Body of pancreas (tissue), 4 donors: ENCODE data around the gene ENO3.

Experiments used
- POLR2A ChIP-seq, 3 donors: fragments of 450-650 bp; IDR thresholded peaks; one replicate each; pipeline ENCODE4 v1.6.1; 2016; ENCODE audit warnings: antibody characterized with exemption in 3 of 3, mild to moderate bottlenecking in 2 of 3
- TF ChIP-seq, protein P1 (sequence below), 7 experiments: fragments of 450-650 bp in 4 of 7; fragments of 200-600 bp in 3 of 7; sonication (generic) in 3 of 7; IDR thresholded peaks; one replicate each; pipeline ENCODE4 v1.5.1; 2016 to 2019; ENCODE audit warnings: antibody characterized with exemption in 7 of 7

DNA sequence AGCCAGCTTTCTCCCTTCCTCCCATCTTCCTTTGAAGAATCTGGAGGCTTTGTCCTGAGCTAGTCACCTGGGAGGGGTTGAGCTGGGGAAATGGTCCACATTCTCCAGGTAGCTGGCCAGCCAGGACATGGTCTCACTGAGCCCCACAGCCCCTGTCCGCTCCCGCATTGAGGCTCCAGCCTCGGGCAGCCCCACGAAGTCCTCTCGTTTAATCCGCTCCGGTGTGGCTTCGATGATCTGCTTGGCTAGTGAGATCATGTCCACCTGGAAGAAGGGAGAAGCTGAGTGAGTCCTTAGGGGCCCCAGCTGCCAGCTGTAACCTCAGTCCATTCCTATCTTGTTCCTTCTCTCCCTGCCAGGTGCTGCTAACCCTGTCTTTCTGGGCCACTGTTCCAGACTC, 19.4 kb downstream of the ENO3 start:
- TF ChIP-seq, protein P1, sequence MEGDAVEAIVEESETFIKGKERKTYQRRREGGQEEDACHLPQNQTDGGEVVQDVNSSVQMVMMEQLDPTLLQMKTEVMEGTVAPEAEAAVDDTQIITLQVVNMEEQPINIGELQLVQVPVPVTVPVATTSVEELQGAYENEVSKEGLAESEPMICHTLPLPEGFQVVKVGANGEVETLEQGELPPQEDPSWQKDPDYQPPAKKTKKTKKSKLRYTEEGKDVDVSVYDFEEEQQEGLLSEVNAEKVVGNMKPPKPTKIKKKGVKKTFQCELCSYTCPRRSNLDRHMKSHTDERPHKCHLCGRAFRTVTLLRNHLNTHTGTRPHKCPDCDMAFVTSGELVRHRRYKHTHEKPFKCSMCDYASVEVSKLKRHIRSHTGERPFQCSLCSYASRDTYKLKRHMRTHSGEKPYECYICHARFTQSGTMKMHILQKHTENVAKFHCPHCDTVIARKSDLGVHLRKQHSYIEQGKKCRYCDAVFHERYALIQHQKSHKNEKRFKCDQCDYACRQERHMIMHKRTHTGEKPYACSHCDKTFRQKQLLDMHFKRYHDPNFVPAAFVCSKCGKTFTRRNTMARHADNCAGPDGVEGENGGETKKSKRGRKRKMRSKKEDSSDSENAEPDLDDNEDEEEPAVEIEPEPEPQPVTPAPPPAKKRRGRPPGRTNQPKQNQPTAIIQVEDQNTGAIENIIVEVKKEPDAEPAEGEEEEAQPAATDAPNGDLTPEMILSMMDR (IDR thresholded peaks at IDR 0.05), result no peak
- TF ChIP-seq POLR2A (IDR thresholded peaks at IDR 0.05), result no peak
